OCI-LY7 (cell line): ENCODE results near the gene SLC26A6.

Experiments used
- EZH2phosphoT487 ChIP-seq: fragments of 200-600 bp; sonication (generic); IDR thresholded peaks from 2 replicates; pipeline ENCODE4 v1.6.1; 2018; ENCODE audit warnings: low read depth, borderline replicate concordance, mild to moderate bottlenecking, mixed run types, antibody characterized with exemption, low read length, moderate library complexity, mixed read lengths
- TF ChIP-seq, protein P1 (sequence below): fragments of 200-600 bp; sonication (generic); conservative IDR thresholded peaks from 2 replicates; pipeline ENCODE4 v1.5.1; 2014; ENCODE audit warnings: mild to moderate bottlenecking, antibody characterized with exemption, low read length, moderate library complexity, mixed read lengths

DNA sequence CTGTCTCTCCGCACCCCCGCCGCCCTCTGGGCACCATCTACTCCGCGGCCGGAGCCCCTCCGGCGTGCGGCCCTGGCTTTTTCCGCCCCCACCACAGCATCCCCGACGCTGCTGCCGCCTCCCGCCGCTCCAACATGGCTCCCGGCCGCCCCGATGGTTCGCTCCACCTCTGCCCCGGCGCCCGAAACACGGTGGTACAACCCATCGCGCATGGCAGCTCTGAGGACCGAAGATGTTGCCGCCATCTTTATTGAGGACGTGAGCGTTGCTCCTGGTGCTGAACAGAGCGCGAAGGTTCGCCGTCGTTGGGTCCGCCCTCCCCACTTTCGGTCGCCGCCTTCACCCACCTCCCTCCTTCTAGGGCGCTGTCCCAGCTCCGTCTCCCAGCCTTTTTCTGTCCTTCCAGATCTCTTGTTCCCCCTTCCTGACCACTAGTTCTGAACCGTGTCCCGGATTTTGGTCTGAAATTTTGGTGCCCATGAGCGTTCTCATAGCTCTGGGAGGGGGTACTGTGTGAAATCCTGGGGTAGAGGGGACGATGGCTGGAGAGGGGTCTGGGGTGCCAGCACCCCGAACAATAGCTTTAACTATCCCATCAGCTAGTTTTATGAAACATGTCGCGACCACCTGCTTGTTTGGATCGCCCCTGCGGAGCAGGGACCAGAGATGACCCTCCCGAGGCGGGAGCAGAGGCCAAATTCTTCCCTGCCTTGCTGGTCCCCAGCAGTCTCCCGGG lies 27.7 kb upstream of the SLC26A6 start, which contains the start of gene CELSR3:
- TF ChIP-seq EZH2phosphoT487 = no peak
- TF ChIP-seq, protein P1, sequence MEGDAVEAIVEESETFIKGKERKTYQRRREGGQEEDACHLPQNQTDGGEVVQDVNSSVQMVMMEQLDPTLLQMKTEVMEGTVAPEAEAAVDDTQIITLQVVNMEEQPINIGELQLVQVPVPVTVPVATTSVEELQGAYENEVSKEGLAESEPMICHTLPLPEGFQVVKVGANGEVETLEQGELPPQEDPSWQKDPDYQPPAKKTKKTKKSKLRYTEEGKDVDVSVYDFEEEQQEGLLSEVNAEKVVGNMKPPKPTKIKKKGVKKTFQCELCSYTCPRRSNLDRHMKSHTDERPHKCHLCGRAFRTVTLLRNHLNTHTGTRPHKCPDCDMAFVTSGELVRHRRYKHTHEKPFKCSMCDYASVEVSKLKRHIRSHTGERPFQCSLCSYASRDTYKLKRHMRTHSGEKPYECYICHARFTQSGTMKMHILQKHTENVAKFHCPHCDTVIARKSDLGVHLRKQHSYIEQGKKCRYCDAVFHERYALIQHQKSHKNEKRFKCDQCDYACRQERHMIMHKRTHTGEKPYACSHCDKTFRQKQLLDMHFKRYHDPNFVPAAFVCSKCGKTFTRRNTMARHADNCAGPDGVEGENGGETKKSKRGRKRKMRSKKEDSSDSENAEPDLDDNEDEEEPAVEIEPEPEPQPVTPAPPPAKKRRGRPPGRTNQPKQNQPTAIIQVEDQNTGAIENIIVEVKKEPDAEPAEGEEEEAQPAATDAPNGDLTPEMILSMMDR = no peak
